ENCODE measurements around the gene NHEJ1. TPM values are rescaled to one million over a fixed set of nuclear protein-coding genes. Genes with fewer than 3 reads are reported as not detected.
A peak's percentile ranks its signal among the peaks of the same experiment; 100 is the strongest.

Gene NHEJ1
- total and polyA plus RNA-seq, 12 donors = 3.8 to 12.0 (median 7.1) TPM

- no peaks in the 10 kb centered on the region for H3K9me3 ChIP-seq
- H3K4me1 ChIP-seq = peaks cover 0 to 50% (median 13%) of the 10 kb centered on the region in 9 donors
- TF ChIP-seq CTCF (IDR thresholded peaks at IDR 0.05) = no peak
- no peak for DNase-seq
- ATAC-seq = no peak
- H3K36me3 ChIP-seq = peaks cover 0 to 6% (median 0%) of the 10 kb centered on the region in 9 donors
- no peaks in the 10 kb centered on the region for H3K27me3 ChIP-seq
- H3K27ac ChIP-seq = no peak overlapping the region
- no peak overlapping the region for H3K4me3 ChIP-seq
- intact Hi-C loops (cut with DNase I) = no loop called here
These were observed 75.8 kb downstream of the NHEJ1 start for GRCh38 chr2:219084791-219085190.

- 49 to 54% methylated on average over 5 of the region's 5 CpGs for WGBS, 2 donors
- H3K27ac ChIP-seq = peak overlapping the region in 1 of 10 donors; percentile 0
These were observed 78.2 kb downstream of the NHEJ1 start for GRCh38 chr2:219082332-219082958.

GRCh38 chr2:219081701-219082331, 78.8 kb downstream of the NHEJ1 start:
- Histone ChIP-seq H3K36me3 (peaks cover 0 to 15% (median 0%) of the 10 kb centered on the region in 9 donors), H3K27me3 (no peaks in the 10 kb centered on the region), H3K4me1 (peaks cover 0 to 49% (median 13%) of the 10 kb centered on the region in 9 donors), H3K27ac (peak overlapping the region in 1 of 10 donors; percentile 0), H3K9me3 (no peaks in the 10 kb centered on the region), H3K4me3 (no peak overlapping the region)
- intact Hi-C loops (cut with DNase I) = no loop called here
- ATAC-seq (peak in 2 of 8 donors; percentile 29 to 45), DNase-seq (no peak)
- TF ChIP-seq CTCF (IDR thresholded peaks at IDR 0.05) = no peak

More at GRCh38 chr2:219082332-219082958, 78.2 kb downstream of the NHEJ1 start:
- ATAC-seq (peak in 5 of 8 donors; percentile 11 to 53 (median 44)), DNase-seq (peak; percentile 26 to 53)
- no peak for TF ChIP-seq CTCF (IDR thresholded peaks at IDR 0.05)
- H3K4me1 ChIP-seq = peaks cover 0 to 50% (median 13%) of the 10 kb centered on the region in 9 donors
- intact Hi-C loops (cut with DNase I) = no loop called here
- H3K36me3 ChIP-seq = peaks cover 0 to 8% (median 0%) of the 10 kb centered on the region in 9 donors
- H3K4me3 ChIP-seq = no peak overlapping the region
- H3K9me3 ChIP-seq = no peaks in the 10 kb centered on the region
- no peaks in the 10 kb centered on the region for H3K27me3 ChIP-seq

GRCh38 chr2:219081096-219081495, 79.5 kb downstream of the NHEJ1 start:
- no peaks in the 10 kb centered on the region for H3K9me3 ChIP-seq
- TF ChIP-seq CTCF (IDR thresholded peaks at IDR 0.05) = no peak
- no peak overlapping the region for H3K4me3 ChIP-seq
- H3K36me3 ChIP-seq = peaks cover 0 to 21% (median 2%) of the 10 kb centered on the region in 9 donors
- DNase-seq (no peak), ATAC-seq (no peak)
- intact Hi-C loops (cut with DNase I) = no loop called here
- H3K4me1 ChIP-seq = peaks cover 0 to 49% (median 13%) of the 10 kb centered on the region in 9 donors
- no peaks in the 10 kb centered on the region for H3K27me3 ChIP-seq
- H3K27ac ChIP-seq = no peak overlapping the region
- 87 to 92% methylated on average over 7 of the region's 7 CpGs for WGBS, 2 donors

Measured in heart right ventricle (tissue), 16 donors.